ENCODE measurements around the gene CENATAC.
"Not testable (repeated sequence)": the region's sequence is repeated elsewhere in the genome, so short reads cannot be mapped to it uniquely, and the experiment has no call there.

CENATAC gene

GRCh38 chr11:119057000-119057769, 59.2 kb downstream of the CENATAC start, which contains the start of gene HYOU1:
Gene HYOU1, minus strand, starts transcription at chr11:119057205. Its CDS starts 1,045 bp downstream, at chr11:119056160.
- DNase-seq = peak; percentile 83 to 97

GRCh38 chr11:119059128-119059527, 61.2 kb downstream of the CENATAC start:
- not testable (repeated sequence) for DNase-seq

GRCh38 chr11:119061256-119061655, 63.3 kb downstream of the CENATAC start:
- DNase-seq = no peak

GRCh38 chr11:119062779-119063178, 64.8 kb downstream of the CENATAC start:
- DNase-seq = no peak

GRCh38 chr11:119065369-119065768, 67.4 kb downstream of the CENATAC start:
- no peak for DNase-seq
